SHP77 (cell line): ENCODE data around the gene OTOP3.

Experiments
- DNase-seq, 2 experiments: peaks; one replicate each; lab custom pipeline; 2025; lab: John Stamatoyannopoulos, UW

Gene OTOP3

DNA sequence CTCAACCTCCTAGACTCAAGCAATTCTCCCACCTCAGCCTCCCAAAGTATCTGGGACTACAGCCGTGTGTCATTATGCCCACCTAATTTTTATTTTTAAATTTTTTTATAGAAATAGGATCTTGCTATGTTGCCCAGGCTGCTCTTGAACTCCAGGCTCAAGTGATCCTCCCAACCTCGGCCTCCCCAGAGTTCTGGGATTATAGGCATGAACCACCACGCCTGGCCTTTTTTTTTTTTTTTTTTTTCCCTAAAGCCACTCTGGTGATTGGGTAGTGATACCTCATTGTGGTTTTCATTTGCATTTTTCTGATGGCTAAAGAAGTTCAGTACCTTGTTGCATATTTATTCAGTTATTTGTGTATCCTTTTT lies 50.5 kb downstream of the OTOP3 start:
- no peak for DNase-seq

GRCh38 chr17:74987418-74987908 lies 51.8 kb downstream of the OTOP3 start, which contains the start of gene CDR2L:
TSS of gene CDR2L (plus strand) at chr17:74987632. CDS start at chr17:74988044, 412 bp downstream.
- DNase-seq = peak; percentile 88 to 96

DNA sequence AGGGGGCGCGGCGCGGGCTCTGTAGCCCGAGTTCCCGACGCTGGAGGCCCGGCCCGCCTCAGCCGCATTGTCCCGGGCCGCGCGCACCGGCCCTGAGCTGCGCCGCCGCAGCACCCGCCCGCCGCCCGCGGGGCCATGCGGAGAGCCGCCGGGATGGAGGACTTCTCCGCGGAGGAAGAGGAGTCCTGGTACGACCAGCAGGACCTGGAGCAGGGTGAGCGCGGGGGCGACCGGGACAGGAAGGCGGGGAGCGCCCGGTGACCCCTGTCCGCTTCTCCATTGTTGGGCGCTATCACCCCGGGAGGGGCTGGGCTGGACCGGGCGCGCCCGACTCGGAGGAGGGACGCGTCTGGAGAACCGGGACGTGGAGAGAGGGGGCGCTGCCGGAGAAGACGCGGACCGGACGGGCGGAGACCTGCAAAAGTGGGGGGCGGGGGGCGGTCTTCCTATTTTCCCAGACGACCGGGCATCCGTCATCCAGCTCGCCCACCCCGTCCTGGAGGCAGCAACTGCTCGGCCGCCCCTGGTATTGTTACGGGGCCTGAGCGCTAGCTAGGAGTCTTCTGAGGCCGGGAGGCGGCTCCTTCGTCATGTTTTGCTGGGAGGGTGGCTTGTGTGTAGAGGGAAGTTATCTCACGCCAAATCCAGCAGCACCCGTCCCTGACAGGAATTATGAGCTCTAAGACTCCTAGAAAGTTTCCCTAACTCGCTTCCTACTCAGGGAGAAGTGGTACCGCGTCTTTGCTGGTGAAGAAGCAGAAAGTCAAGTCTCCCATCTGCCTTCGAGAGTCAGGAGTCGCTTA lies 52.4 kb downstream of the OTOP3 start:
- peak; percentile 22 to 50 for DNase-seq

DNA sequence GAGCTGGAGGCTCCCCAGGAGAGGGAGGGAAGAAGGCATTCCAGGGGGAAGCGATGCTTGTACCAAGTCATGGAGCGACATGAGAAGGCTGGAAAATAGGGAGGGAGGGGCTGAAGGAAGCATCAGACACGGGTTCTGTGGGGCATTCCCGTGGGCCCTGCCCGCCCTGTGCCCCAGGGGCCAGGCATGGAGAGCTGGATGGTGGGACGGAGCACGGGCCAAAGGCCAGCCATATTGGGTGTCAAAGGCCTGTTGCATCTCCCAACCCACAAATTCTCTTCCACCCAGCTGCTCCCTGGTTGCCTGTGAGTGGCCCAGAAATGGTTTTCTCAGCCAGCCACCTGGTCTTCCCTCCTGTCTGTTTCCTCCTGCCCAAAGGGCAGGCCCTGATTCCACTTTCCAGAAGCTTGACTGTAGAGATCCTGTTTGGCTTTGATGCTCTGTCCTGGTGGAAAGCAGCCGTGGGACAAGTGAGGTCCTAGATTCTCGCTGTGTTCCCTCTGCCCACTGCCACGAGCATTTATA lies 54.9 kb downstream of the OTOP3 start:
- no peak for DNase-seq

- no peak for DNase-seq
These were observed 56.5 kb downstream of the OTOP3 start for GRCh38 chr17:74992223-74992622.

GRCh38 chr17:74994440-74994839 lies 58.7 kb downstream of the OTOP3 start:
- DNase-seq = no peak

GRCh38 chr17:74995847-74996246 lies 60.1 kb downstream of the OTOP3 start:
- no peak for DNase-seq

DNA sequence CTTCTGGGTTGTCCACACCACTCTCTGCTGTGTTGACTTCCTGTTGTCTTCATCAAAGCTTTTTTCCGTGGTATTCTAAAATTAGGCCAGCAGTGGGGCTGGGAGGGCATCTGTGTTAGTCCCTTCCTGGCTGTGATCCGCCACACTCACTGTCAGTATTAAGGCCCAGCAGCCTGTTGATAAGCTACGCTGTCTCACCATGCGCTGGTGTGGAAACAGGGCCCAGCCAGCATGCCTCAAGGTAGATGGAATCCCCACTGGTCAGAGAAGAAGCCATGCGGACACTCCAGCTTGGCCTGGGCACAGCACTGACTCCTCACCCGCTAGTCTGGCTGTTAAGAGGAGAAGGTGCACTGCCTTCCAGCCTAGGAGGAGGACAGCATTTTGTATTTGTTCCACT lies 63.1 kb downstream of the OTOP3 start:
- no peak for DNase-seq

GRCh38 chr17:74999523-74999922 lies 63.8 kb downstream of the OTOP3 start:
- no peak for DNase-seq
